Measurements from ENCODE around the gene AOAH.
"Not testable (repeated sequence)": the region's sequence is repeated elsewhere in the genome, so short reads cannot be mapped to it uniquely, and the experiment has no call there.

AOAH gene

GRCh38 chr7:36736899-36737211 is 12.6 kb upstream of the AOAH start:
- DNase-seq (no peak), ATAC-seq (peak; percentile 15)

GRCh38 chr7:36736090-36736898 is 12.0 kb upstream of the AOAH start:
- DNase-seq (no peak), ATAC-seq (peak; percentile 43)

GRCh38 chr7:36735172-36735571 is 10.9 kb upstream of the AOAH start:
- DNase-seq (no peak), ATAC-seq (peak; percentile 58)

- no peak for DNase-seq
- peak; percentile 80 for ATAC-seq
These were observed 10.4 kb upstream of the AOAH start for GRCh38 chr7:36734731-36735130.

- ATAC-seq (no peak), DNase-seq (no peak)
These were observed 9.1 kb upstream of the AOAH start for GRCh38 chr7:36733411-36733810.

GRCh38 chr7:36732806-36733205 is 8.5 kb upstream of the AOAH start:
- DNase-seq (no peak), ATAC-seq (no peak)

GRCh38 chr7:36730046-36730445 is 5.8 kb upstream of the AOAH start:
- DNase-seq, result no peak
- no peak for ATAC-seq

GRCh38 chr7:36728143-36728542 is 3.8 kb upstream of the AOAH start:
- DNase-seq (no peak), ATAC-seq (no peak)

GRCh38 chr7:36726806-36727503 is 2.7 kb upstream of the AOAH start:
- DNase-seq, result no peak
- ATAC-seq, result peak; percentile 67

- DNase-seq, result no peak
- ATAC-seq, result peak; percentile 57
These were observed 2.0 kb upstream of the AOAH start for GRCh38 chr7:36726311-36726710.

GRCh38 chr7:36724996-36725395 is 702 bp upstream of the AOAH start:
- DNase-seq (no peak), ATAC-seq (no peak)

GRCh38 chr7:36723291-36723690 is 1.0 kb downstream of the AOAH start:
- DNase-seq, result no peak
- ATAC-seq, result no peak

- no peak for DNase-seq
- no peak for ATAC-seq
These were observed 5.1 kb downstream of the AOAH start for GRCh38 chr7:36719083-36719632.

- no peak for DNase-seq
- ATAC-seq, result no peak
These were observed 6.7 kb downstream of the AOAH start for GRCh38 chr7:36717586-36717985.

- not testable (repeated sequence) for ATAC-seq, DNase-seq
These were observed 7.5 kb downstream of the AOAH start for GRCh38 chr7:36716802-36717201.

- peak; percentile 72 for ATAC-seq
- DNase-seq, result no peak
These were observed 12.3 kb downstream of the AOAH start for GRCh38 chr7:36712015-36712414.

GRCh38 chr7:36711256-36711655 is 13.0 kb downstream of the AOAH start:
- peak; percentile 58 for ATAC-seq
- no peak for DNase-seq

- ATAC-seq, result no peak
- DNase-seq, result no peak
These were observed 14.0 kb downstream of the AOAH start for GRCh38 chr7:36710186-36710791.

GRCh38 chr7:36708767-36709166 is 15.5 kb downstream of the AOAH start:
- ATAC-seq, result no peak
- DNase-seq, result no peak

- DNase-seq, result no peak
- ATAC-seq, result no peak
These were observed 16.4 kb downstream of the AOAH start for GRCh38 chr7:36707898-36708297.

GRCh38 chr7:36707465-36707864 is 16.8 kb downstream of the AOAH start:
- peak; percentile 66 for ATAC-seq
- no peak for DNase-seq

GRCh38 chr7:36703860-36704259 is 20.4 kb downstream of the AOAH start:
- DNase-seq, ATAC-seq: not testable (repeated sequence)

GRCh38 chr7:36692456-36692855 is 31.8 kb downstream of the AOAH start:
- no peak for DNase-seq
- ATAC-seq, result no peak
